ENCODE measurements around the gene DIO1. TPM values are rescaled to one million over a fixed set of nuclear protein-coding genes. Genes with fewer than 3 reads are reported as not detected.

The DIO1 gene
- total and polyA plus RNA-seq, 9 of the 15 experiments (the other 6 are each of a cell fraction or from before 2014, with no cell fraction given) = not detected

GRCh38 chr1:53862507-53862906 lies 31.5 kb upstream of the DIO1 start (continued):
- TF ChIP-seq, protein P1, sequence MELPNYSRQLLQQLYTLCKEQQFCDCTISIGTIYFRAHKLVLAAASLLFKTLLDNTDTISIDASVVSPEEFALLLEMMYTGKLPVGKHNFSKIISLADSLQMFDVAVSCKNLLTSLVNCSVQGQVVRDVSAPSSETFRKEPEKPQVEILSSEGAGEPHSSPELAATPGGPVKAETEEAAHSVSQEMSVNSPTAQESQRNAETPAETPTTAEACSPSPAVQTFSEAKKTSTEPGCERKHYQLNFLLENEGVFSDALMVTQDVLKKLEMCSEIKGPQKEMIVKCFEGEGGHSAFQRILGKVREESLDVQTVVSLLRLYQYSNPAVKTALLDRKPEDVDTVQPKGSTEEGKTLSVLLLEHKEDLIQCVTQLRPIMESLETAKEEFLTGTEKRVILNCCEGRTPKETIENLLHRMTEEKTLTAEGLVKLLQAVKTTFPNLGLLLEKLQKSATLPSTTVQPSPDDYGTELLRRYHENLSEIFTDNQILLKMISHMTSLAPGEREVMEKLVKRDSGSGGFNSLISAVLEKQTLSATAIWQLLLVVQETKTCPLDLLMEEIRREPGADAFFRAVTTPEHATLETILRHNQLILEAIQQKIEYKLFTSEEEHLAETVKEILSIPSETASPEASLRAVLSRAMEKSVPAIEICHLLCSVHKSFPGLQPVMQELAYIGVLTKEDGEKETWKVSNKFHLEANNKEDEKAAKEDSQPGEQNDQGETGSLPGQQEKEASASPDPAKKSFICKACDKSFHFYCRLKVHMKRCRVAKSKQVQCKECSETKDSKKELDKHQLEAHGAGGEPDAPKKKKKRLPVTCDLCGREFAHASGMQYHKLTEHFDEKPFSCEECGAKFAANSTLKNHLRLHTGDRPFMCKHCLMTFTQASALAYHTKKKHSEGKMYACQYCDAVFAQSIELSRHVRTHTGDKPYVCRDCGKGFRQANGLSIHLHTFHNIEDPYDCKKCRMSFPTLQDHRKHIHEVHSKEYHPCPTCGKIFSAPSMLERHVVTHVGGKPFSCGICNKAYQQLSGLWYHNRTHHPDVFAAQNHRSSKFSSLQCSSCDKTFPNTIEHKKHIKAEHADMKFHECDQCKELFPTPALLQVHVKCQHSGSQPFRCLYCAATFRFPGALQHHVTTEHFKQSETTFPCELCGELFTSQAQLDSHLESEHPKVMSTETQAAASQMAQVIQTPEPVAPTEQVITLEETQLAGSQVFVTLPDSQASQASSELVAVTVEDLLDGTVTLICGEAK (IDR thresholded peaks at IDR 0.05) = no peak
- TF ChIP-seq, protein P1 (CRISPR knock-in tag; IDR thresholded peaks at IDR 0.05) = no peak
- TF ChIP-seq SRF (CRISPR knock-in tag; IDR thresholded peaks at IDR 0.05) (no peak), ZNF316 (IDR thresholded peaks at IDR 0.05) (peak; percentile 42; the same call in 1 of the 2 replicates), CEBPB (tag; IDR thresholded peaks at IDR 0.05) (no peak)
